NOMO-1 treated with DMSO at 0.1 percent for 48 hours (cell line): ENCODE data around the gene GRIP2.

ENCODE experiments used
- DNase-seq: peaks from one replicate; lab custom pipeline; 2025; ENCODE audit not compliant: unreplicated experiment; lab: John Stamatoyannopoulos, UW

Gene GRIP2

DNA sequence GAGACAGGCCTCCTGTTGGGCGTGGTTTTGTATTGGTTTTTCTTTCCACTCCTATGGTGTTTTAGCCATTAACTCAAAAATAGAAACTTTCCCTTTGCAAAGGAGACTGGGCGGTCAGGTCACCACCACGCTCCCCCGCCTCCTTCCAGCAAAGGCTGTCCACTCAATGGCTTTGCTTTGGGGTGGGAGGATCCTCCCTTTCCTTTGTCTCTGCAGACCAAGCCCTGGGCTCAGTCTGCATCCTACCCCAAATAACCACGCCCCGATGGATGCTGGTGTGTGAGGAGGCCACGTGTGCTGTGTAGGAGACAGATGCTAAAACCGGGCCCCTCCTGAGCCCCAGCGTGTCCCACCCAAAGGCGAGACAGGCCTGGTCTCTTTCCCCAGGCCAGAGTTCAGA lies 68.5 kb downstream of the GRIP2 start:
- no peak for DNase-seq

DNA sequence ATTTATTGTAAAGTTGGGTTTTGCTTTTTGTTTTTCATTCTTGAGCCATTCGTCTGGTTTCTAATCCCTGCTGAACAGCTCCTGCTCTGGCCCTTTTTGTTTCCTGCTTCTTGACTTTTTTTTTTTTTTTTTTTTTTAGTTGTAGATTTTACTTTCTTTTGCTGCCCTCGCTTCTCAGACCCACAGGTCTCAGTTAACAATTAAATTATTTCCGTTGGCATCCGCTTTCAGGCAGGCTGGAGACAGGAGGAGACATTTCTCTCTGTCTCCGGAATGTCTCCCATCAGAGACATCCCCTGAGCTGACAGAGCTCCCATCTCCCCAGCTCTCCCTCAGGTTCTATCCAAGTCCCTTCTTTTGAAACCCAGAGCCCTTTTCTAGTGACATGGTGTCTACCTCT lies 69.1 kb downstream of the GRIP2 start:
- no peak for DNase-seq

DNA sequence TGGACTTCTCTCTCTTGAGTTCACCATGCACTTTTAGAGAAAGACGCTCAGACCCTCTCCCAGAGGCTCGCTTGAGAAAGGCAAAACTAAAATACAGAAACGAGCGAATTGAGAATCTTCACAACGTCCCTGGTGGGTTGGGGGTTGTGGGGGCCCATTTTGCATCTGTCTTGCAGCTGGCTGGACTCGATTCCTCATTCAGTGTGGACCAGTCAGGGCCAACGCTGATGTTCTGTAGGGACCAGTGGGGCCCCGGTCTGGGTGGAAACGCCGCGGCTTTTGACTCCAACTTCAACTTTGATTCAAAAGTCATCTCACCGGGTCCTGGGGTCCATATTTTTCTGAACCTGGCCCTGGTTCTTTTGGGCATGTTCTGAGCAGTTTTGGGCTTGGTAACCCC lies 69.7 kb downstream of the GRIP2 start:
- no peak for DNase-seq

DNA sequence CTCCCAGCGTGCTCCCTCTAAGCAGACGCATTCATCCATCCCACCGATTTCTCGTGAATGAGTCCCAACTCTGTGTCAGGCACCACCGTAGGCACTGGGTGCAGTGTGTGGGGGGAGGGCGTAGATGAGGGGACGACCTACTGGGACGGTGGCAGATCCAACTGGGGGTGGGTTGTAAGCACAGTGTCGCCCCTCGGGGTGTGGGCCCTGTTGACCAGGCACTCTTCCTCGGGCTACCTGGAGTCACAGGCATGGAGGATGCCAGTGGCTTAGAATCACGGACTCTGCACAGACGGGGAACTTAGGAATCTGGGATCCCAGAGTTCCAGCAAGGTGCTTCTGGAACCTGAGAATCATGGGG lies 71.5 kb downstream of the GRIP2 start:
- no peak for DNase-seq

DNA sequence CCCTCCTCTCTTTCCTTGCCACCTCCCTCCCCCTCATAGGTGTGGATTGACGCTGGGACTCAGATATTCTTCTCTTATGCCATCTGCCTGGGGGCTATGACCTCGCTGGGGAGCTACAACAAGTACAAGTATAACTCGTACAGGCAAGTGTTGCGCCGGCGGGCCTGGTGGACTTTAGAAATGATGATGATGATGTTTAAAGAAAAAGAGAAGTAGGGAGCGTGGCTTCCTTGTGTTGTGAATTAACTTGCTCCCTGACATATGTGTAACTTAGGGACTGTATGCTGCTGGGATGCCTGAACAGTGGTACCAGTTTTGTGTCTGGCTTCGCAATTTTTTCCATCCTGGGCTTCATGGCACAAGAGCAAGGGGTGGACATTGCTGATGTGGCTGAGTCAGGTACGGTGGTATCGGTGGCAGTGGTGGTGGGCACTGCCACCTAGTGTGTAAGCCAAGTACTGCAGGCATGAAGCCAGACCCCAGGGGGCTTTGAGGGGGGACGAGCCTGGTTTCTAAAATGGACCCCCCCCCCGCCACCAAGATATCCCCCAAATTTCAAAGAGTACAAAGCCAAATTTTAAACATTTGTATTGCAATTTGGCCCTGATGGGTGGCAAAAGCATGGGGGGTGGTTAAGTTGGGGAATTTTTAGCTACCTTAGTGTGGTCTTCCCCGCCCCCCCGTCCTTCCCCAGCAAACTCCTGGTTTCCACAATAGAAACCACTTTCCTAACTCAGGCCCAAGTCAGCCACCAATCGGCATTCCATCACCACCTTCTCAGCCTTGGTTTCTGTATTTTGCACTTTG lies 72.1 kb downstream of the GRIP2 start:
- no peak for DNase-seq

DNA sequence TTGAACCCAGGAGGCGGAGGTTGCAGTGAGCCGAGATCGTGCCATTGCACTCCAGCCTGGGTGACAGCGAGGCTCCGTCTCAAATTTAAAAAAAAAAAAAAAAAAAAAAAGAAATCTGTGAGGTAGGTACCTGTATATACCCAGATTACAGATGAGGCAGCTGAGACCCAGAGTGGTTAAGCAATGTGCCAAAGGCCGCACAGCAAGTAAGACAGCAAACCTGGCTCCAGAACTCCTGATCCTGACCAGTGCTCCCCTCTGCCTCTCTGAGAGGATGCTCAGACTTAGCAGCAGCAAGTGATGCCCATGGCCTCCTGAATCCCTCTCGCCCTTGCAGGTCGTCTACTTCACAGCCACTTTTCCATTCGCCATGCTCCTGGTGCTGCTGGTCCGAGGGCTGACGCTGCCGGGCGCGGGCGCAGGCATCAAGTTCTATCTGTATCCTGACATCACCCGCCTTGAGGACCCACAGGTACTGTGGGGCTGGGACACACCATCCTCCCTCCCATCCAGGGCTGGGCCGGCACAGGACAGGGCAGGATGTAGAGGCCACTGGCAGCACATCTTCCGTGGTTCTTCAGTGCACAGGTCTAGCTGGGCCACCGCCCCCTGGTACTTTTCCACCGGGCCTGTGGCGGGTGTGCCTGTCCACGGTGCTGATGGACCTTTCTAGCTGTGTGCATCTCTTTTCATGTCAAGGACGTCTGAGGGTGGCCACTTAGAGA lies 73.8 kb downstream of the GRIP2 start:
- no peak for DNase-seq

DNA sequence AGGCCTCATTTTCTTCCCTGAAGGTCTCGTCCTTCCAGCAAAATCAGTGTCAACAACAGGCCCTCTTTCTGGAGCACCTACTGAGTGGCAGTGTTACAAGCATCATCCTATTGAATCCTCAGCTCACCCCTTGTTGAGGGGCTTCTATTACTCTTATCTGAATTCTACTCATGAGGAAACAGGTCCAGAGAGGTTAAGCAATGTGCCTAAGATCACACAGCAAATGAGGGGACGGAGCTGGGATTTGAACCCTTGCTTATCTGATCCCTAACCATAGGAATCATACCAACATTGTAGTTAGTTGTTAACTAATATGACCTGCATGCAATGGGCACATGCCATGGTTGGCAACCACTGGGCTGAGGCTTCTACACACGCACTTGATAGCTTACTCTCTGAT lies 74.7 kb downstream of the GRIP2 start:
- DNase-seq = no peak

DNA sequence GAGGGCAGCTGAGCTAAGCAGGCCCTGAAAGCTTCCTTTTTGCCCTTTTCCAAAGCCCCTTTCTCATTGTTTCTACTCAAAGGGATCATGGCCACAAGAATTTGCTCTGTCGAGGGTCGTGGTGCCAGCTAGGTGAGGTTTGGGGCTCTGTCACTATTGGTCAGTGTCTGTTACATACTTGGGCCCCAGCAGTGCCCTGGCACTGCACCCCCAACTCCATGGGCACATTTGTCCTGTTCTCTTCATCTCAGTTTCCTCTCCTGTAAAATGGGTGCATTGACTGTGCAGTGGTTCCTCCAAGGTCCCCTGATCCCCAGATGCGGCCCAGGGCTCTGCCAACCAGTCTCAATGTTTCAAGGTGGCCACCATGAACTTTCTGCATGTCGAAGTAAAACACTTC lies 75.6 kb downstream of the GRIP2 start:
- no peak for DNase-seq

DNA sequence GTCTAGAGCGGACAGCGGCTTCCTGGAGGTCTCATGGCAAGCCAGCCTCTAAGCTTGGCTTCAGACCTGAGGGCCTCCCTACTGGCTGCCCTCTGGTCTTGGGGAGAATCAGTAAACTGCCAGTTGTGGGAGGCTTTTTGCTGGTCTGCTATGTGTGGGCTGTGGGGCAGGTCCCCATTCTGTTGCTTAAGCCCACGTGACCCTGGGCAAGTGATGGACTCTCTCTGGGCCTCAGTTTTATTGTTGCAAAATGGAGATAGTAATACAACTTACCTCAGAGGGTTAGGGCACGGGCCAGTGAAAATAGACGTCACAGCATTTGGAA lies 76.0 kb downstream of the GRIP2 start:
- no peak for DNase-seq

DNA sequence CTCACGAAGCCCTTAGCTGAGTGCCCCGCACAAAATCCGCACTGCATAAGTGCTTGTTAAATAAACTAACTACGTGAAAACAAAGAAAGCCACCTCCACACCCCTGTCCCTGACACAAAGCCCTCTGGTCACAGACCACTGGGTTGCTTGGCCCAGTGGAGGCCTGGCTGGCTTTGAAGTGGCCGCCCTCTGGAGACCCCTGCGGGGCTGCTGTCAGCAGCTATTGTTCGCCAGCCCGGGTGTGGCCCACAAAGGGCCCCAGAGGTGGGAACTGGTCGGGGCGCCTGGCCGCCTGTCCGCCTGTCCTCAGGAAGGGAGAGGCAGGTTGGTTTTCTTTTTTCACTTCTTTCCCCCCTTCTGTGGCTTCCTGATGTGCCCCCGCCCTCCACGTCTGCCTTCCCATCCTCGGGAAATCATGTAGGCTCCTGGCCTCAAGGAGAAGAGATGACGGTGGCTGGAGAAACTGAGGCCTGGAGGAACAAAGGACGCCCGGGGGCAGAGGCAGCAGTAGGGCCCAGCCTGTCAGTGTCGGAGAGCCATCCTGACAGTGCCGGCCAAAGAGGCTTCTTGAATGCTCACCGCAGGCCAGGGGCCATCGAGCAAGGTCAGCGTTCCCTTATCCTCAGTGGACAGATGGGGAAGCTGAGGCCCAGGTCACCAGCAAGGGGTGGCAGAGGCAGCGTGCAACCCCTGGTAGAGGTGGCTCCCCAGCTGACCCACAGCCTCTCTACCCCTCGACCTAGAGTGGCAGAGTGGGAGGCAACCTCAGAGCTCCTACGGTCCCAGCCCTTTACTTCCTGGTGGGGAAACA lies 76.6 kb downstream of the GRIP2 start:
- no peak for DNase-seq

DNA sequence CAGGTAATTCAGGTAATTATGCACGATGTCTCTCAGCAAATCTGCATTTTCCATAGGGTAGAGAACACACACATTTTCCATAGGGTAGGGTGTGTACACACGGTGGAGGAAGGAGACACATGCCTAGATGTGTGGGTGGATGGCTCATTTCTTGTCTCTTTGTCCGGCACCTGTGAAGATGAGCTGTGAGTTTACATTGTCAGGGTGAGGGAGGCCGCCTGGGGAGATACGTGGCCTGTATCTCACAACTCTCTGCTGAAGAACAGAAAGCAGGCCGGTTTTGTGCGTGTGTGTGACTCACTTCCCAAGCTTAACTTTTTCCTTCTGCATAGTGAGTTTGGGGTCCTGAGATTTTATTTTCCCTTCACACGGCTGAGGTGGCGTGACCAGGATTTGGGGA lies 77.4 kb downstream of the GRIP2 start:
- DNase-seq = no peak

DNA sequence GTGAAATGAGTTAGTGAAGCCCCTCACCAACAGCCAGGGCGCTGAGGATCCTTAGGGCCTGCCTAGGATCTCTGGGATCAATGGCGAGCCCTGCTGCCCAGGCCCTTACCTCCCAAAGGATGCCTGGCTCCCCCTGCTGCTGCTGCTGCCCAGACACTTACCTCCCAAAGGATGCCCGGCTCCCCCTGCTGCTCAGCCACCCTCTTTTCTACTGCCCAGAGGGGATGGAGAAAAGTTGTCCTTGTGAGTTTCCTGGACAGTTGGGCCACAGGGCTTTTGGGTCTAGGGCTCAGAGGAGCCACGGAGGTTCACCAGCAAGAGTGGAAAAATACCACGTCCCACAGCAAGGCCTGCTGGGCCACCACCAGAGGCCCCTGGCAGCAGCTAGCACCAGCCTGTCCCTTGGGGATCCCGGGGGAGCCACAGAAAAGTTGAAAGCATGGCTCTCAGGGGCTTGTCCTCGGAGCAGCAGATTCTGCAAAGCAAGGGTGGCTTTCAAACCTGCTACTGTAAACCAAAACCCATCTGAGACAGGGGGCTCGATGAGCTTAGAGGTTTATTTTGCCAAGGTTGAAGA lies 78.3 kb downstream of the GRIP2 start:
- DNase-seq = no peak

DNA sequence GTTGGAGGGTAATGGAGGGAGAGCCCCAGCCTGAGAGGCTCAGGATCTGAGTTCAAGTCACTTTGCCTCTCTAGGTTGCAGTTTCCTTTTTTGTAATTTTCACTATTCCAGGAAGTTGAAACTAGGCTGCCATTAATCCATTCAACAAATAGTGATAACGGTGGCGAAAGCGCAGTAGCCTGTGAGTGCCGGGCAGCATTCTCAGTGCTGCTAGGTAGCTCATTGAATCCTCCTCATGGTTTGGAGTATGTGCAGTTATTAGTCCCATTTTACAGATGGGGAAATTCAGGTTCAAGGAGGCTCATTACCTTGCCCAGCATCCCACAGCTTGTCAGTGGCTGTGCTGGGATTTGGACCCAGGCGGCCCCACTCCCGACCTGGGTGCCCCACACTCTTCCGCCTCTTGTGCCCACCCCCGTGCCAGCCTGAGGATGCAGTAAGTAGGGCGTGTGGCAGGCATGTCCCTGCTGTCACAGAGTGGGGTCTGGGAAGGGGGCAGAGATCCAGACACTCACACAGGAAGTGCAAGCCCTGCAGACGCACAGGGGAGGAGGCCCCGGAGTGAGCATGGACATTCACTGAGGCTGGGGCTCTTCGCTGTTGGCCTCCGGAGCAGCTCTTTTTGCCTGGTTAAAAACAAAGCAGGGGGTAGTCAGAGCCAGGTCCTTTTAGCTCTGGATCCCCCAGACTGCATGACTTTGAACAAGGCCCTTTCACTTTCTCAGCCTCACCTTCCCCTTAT lies 79.0 kb downstream of the GRIP2 start:
- DNase-seq = no peak

DNA sequence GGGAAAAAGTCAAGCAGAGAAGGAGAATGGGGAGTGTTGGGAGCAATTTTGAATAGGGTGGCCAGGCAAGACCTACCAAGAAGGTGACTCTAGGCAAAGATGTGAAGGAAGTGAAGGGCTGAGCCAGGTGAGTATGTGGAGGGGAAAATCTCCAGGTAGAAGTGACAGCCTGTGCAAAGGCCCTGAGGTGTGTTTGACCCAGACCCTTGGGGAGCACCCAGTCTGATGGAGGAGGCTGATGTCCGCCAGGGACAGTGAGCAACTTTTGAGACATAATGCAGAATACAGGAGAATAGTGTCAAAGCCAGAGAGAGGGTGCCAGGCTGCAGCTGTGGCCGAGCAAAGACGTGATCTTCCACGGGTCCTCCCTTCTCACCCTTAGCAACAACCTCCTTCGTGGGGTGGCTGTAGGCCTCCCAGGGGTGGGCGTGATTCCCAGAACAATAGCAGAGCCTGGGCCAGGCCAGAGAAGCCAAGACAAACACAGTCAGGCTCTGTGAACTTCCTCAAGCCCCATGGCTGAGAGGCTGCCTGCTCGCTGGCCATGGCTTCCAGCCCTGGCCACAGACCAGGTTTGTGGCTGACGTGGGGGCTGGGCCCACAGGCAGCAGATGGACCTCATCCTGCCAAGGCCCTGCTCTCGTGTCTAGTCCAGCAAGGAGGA lies 79.7 kb downstream of the GRIP2 start:
- no peak for DNase-seq

DNA sequence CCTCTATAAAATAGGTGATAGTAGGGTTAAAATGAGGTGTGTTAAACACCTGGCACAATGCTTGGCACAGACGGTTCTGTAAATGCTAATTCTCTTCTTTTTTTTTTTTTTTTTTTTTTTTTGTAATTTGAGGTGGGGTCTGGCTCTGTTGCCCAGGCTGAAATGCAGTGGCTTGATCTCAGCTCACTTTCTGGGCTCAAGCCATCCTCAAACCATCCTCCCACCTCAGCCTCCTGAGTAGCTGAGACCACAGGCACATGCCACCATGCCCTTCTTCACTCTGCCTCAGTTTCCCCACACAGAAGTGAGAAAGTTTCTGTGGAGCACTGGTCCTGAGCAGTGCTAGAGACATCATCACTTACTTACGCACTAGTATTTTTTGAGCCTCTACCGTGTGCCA lies 80.4 kb downstream of the GRIP2 start:
- no peak for DNase-seq

DNA sequence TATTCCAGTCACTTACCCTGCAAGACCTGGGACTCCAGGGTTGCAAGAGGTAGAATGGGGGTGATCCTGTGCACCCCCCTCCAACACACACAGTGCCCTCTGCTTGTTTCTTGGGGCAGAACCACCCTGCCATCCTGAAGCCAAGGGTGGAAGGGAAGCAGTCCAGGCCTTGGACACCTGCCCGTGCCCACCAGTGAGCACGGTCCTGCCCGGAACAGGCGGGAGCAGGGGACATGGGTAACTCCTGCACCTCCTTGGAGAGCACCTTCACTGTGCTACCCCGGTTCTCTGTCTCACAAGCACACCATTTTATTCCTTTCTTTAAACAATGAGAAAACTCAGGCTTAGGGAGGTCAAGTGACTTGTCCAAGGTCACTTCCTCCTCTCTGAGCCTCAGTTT lies 80.8 kb downstream of the GRIP2 start:
- no peak for DNase-seq

DNA sequence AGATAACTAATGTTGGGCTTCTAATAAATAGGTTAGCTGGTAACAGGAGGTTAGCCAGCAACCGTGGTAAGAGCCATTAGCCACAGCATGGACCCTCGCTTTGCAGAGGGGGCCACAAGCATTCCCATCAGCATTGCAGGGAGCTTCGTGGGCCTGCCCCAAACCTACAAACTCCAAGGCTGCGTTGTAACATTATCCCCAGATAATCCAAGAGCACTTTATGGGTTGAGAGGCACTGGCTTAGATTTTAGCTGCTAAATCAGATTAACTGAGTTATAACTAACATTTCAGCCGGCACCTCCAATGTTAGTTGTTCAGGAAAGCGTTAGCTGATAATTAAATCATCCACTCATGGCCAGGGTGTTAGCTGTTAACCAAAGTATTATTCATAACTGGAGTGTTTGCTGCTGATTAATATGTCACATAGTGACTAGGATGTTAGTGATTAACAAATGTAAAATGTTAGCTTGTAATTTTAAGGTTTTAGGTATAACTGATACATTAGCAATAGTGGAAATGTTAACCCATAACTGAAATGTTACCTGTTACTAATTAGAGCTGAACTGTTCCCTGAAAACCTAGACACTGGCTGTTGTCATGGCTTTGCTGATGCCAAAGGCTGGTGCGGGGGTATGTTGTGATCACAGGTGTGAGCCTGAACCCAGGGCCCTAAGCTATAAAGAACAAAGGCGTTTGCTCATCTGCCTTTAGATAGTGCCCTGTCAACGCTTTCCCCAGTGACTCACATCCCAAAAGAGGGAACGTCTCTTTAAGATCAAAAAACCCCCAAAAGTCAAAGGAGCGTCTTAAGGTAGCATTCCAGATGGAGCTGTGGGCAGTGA lies 81.5 kb downstream of the GRIP2 start:
- DNase-seq = no peak

DNA sequence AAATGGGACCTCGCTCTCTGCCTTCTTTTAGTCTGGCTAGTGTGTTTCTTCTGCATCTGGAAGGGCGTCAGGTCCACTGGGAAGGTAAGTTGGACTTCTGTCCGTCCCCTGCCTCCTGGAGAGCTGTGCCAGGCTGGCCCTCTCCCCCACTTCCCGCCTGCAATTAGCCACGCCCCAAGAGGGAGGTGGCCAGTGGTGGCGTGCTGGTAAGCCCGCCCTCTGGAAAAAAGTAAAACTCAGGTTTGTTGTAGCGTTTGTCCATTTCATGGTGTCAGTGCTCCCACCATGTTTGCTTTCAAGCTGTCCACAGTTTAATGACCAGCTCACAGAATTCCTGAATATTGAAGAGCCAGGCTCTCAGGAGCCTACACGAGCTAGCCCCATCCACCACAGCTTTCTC lies 82.1 kb downstream of the GRIP2 start:
- no peak for DNase-seq

DNA sequence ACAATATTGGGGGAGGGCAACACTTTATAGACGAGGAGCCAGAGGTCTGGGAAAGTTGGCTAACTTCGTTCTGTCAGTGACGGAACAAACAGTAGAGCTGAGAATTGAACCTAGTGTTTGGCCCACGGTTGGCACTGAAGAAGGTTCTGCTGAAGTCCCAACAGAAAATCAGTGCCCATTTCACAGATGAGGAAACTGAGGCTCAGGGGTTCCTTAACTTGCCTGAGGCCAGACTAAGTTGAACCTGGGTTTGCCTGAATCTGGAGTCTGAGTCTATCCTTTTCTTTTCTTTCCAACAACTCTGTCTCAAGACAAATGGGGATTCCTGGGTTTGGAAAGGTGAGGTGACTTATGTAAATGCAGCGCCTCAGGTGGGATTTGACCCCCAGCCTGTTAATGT lies 82.7 kb downstream of the GRIP2 start:
- DNase-seq = no peak

DNA sequence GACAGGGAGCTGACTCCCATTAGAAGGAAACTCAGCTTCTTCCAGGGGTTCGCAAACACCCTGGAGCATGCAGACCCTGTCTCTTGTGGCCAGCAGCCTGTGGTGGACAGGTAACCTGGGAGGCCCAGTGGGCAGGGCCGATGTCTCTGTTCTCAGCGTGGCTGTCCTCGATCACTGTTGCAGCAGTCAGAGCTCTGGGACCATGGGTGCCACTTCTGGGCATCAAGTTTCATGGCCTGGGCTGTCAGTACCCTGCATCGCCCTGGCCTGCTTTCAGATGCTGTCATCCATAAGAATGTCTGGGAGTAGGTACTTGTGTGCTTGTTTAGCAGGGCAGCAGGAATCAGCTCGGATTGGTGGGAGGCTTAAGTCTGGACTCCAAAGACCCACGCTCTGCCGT lies 83.3 kb downstream of the GRIP2 start:
- DNase-seq = no peak
